ENCODE data around the gene TRMT61A. TPM values are rescaled to one million over a fixed set of nuclear protein-coding genes. Genes with fewer than 3 reads are reported as not detected.
A peak's percentile ranks its signal among the peaks of the same experiment; 100 is the strongest.

Gene TRMT61A
- total and polyA plus RNA-seq, 5 donors = 4.8 to 6.9 (median 6.2) TPM

GRCh38 chr14:103550451-103551337 lies 21.7 kb downstream of the TRMT61A start:
- DNase-seq (peak; percentile 38 to 88 (median 82)), ATAC-seq (peak; percentile 18 to 39)
- no peaks in the 10 kb centered on the region for H3K27me3 ChIP-seq (ENCODE audit: control insufficient read depth, insufficient read depth)
- H3K4me3 ChIP-seq (ENCODE audit: low read length) = no peak overlapping the region
- no peaks in the 10 kb centered on the region for H3K9me3 ChIP-seq (ENCODE audit: control insufficient read depth, low read length)
- WGBS = 57% methylated on average over 22 of the region's 22 CpGs
- peaks cover 8% of the 10 kb centered on the region for H3K4me1 ChIP-seq (ENCODE audit: control insufficient read depth, insufficient read depth, low read length)
- intact Hi-C loops (cut with DNase I) = loop anchor here in 1 of 4 donors (5.0 kb wide), 1 partner anchor 33 kb away; no protein-coding TSS in a partner anchor
- H3K27ac ChIP-seq (ENCODE audit: low read length) = peak overlapping the region; percentile 97

GRCh38 chr14:103551338-103551762 lies 22.4 kb downstream of the TRMT61A start:
- ATAC-seq = peak; percentile 70 to 78
- DNase-seq = peak; percentile 90 to 94 (median 92)
- intact Hi-C loops (cut with DNase I) = loop anchor here in 1 of 4 donors (5.0 kb wide), 1 partner anchor 34 kb away; no protein-coding TSS in a partner anchor
- peaks cover 10% of the 10 kb centered on the region for H3K4me1 ChIP-seq (ENCODE audit: control insufficient read depth, insufficient read depth, low read length)
- no peaks in the 10 kb centered on the region for H3K27me3 ChIP-seq (ENCODE audit: control insufficient read depth, insufficient read depth)
- no peak overlapping the region for H3K4me3 ChIP-seq (ENCODE audit: low read length)
- no peaks in the 10 kb centered on the region for H3K9me3 ChIP-seq (ENCODE audit: control insufficient read depth, low read length)
- 40% methylated on average over 17 of the region's 17 CpGs for WGBS
- H3K27ac ChIP-seq (ENCODE audit: low read length) = peak overlapping the region; percentile 97

- H3K27me3 ChIP-seq (ENCODE audit: control insufficient read depth, insufficient read depth) = no peaks in the 10 kb centered on the region
- 42% methylated on average over 18 of the region's 18 CpGs for WGBS
- peaks cover 12% of the 10 kb centered on the region for H3K4me1 ChIP-seq (ENCODE audit: control insufficient read depth, insufficient read depth, low read length)
- DNase-seq (peak; percentile 81 to 94 (median 91)), ATAC-seq (peak; percentile 61 to 68)
- H3K4me3 ChIP-seq (ENCODE audit: low read length) = no peak overlapping the region
- peak overlapping the region; percentile 97 for H3K27ac ChIP-seq (ENCODE audit: low read length)
- intact Hi-C loops (cut with DNase I) = loop anchor here in 1 of 4 donors (5.0 kb wide), 1 partner anchor 35 kb away; no protein-coding TSS in a partner anchor
- H3K9me3 ChIP-seq (ENCODE audit: control insufficient read depth, low read length) = no peaks in the 10 kb centered on the region
Measured at GRCh38 chr14:103552011-103552845, 23.2 kb downstream of the TRMT61A start.

DNA sequence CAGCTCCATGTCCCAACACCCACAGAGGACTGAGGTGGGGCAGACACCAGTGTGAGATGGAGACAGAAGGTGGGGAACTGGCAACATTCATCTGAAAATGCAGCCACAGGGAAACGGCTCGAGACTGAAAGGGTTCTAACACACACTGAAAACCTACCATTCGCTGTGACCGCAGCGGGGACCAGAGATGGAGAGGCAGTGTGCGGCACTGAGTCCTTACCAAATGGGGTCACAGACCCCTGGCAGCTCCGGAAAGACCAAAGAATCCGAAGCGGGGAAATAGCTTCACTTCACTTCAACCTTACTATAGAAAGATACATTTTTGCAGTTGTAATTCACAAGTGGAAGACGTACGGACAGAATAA lies 23.8 kb downstream of the TRMT61A start:
- H3K4me1 ChIP-seq (ENCODE audit: control insufficient read depth, insufficient read depth, low read length) = peaks cover 13% of the 10 kb centered on the region

DNA sequence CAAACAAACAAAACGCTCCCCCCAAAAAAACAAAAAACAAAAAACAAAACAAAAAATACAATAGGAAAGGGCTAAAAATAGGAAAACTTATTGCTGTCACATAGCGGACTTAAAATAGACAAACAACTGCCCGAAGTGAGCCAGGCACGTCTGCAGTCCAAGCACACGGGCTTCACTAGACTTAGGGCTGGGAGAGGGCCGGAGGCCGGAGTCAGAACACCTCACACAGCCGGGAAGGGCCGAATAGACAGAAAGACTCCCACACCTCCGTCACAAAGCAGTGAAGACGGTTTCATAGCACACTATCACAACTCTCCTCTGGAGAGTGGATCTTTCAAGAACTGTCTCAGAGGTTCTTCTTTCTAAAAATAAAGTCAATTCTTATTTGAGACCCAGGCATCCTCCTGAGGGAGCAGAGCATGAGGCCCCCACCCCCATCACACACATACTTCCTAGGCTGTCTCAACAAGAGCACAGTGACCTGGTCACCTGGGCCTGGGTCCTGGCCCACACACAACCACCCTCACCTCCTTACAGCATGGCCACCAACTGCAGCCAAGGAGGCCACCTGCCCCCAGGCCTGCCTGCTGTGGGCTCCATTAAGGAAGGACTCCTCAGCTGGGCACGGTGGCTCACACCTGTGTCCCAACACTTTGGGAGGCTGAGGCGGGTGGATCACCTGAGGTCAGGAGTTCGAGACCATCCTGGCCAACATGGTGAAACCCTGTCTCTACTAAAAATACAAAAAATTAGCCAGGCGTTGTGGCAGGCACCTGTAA lies 26.8 kb downstream of the TRMT61A start:
- no peak for ATAC-seq
- intact Hi-C loops (cut with DNase I) = no loop called here

More for the DNA sequence above, 23.8 kb downstream of the TRMT61A start:
- H3K4me3 ChIP-seq (ENCODE audit: low read length) = no peak overlapping the region
- WGBS = 88% methylated on average over 11 of the region's 11 CpGs
- peak in 1 of 3 donors; percentile 53 for DNase-seq
- H3K9me3 ChIP-seq (ENCODE audit: control insufficient read depth, low read length) = no peaks in the 10 kb centered on the region
- peak overlapping the region; percentile 97 for H3K27ac ChIP-seq (ENCODE audit: low read length)
- intact Hi-C loops (cut with DNase I) = loop anchor here in 1 of 4 donors (5.0 kb wide), 1 partner anchor 36 kb away; no protein-coding TSS in a partner anchor
- H3K27me3 ChIP-seq (ENCODE audit: control insufficient read depth, insufficient read depth) = no peaks in the 10 kb centered on the region
- no peak for ATAC-seq

GRCh38 chr14:103556946-103557758 lies 28.2 kb downstream of the TRMT61A start:
- ATAC-seq (no peak), DNase-seq (peak in 1 of 3 donors; percentile 26)
- intact Hi-C loops (cut with DNase I) = no loop called here
- H3K27ac ChIP-seq (ENCODE audit: low read length) = peak overlapping the region; percentile 17
- peaks cover 14% of the 10 kb centered on the region for H3K4me1 ChIP-seq (ENCODE audit: control insufficient read depth, insufficient read depth, low read length)
- no peaks in the 10 kb centered on the region for H3K27me3 ChIP-seq (ENCODE audit: control insufficient read depth, insufficient read depth)
- WGBS = 58% methylated on average over 15 of the region's 15 CpGs
- H3K9me3 ChIP-seq (ENCODE audit: control insufficient read depth, low read length) = no peaks in the 10 kb centered on the region
- no peak overlapping the region for H3K4me3 ChIP-seq (ENCODE audit: low read length)

More for the DNA sequence above, 26.8 kb downstream of the TRMT61A start:
- 66% methylated on average over 15 of the region's 15 CpGs for WGBS
- no peaks in the 10 kb centered on the region for H3K9me3 ChIP-seq (ENCODE audit: control insufficient read depth, low read length)
- peaks cover 18% of the 10 kb centered on the region for H3K4me1 ChIP-seq (ENCODE audit: control insufficient read depth, insufficient read depth, low read length)
- H3K4me3 ChIP-seq (ENCODE audit: low read length) = no peak overlapping the region
- DNase-seq = peak in 1 of 3 donors; percentile 48
- H3K27me3 ChIP-seq (ENCODE audit: control insufficient read depth, insufficient read depth) = no peaks in the 10 kb centered on the region
- H3K27ac ChIP-seq (ENCODE audit: low read length) = peak overlapping the region; percentile 28

DNA sequence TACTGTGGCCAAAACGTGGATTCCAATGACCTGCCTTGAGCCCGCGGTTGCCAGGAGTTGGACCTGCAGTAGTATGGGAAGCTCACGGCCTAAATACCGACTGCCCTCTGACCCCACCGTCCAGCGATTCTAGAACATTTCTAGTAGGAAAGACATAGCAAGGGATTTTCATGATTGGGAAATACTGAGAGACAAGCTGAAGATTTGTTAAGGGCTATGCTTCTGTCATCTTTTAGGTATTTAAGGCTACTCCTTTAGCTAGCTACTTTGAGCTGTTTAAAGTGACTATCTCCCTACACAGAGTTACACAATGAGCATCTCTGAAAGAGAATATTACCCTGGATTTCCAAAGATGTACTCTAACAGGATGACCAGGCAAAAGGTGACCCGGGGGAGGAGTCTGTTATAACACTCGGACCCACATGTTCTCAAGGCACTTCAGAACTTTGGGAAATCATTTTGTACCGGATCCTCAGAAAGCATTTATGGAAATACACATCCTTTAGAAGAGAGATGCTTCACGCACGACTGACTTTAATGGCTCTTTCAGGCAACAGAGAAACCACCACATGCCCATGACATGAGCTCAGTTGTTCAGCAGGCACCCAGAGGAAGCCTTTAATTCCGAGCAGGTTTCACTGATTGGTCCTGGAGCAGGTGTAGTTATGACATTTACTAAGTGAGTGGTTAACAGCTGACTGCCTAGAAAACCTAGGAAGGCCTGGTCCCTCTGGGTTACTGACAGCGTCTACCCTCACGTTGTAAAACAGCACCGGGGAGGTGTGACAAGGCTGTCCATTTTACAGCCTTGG lies 29.3 kb downstream of the TRMT61A start:
- Histone ChIP-seq H3K4me1 (ENCODE audit: control insufficient read depth, insufficient read depth, low read length) (peaks cover 14% of the 10 kb centered on the region), H3K27ac (ENCODE audit: low read length) (peak overlapping the region; percentile 14), H3K9me3 (ENCODE audit: control insufficient read depth, low read length) (no peaks in the 10 kb centered on the region), H3K4me3 (ENCODE audit: low read length) (no peak overlapping the region), H3K27me3 (ENCODE audit: control insufficient read depth, insufficient read depth) (no peaks in the 10 kb centered on the region)
- intact Hi-C loops (cut with DNase I) = no loop called here
- peak in 1 of 3 donors; percentile 42 for DNase-seq
- 79% methylated on average over 16 of the region's 16 CpGs for WGBS
- no peak for ATAC-seq

DNA sequence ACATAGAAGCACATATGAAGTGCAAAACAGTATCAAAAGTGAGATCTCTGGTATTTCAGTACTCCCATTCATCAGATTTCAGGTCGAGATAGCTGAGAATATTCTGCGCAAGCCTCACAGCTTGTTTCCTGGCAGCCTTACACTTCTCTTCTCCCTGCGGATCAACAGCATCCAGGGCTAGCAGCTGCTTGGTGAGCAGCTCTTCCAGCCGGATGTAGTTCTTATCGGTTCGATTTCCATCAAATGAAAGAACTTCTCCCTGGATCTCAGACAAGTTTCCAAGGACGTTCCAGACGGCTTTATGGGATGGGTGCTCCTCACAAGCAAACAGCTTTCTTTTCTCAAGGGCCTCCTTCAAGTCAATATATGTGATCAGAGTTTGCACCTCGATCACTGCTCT lies 30.8 kb downstream of the TRMT61A start:
- Histone ChIP-seq H3K4me1 (ENCODE audit: control insufficient read depth, insufficient read depth, low read length) (peaks cover 14% of the 10 kb centered on the region), H3K9me3 (ENCODE audit: control insufficient read depth, low read length) (no peaks in the 10 kb centered on the region), H3K27ac (ENCODE audit: low read length) (no peak overlapping the region), H3K27me3 (ENCODE audit: control insufficient read depth, insufficient read depth) (no peaks in the 10 kb centered on the region), H3K4me3 (ENCODE audit: low read length) (no peak overlapping the region)
- ATAC-seq = no peak
- intact Hi-C loops (cut with DNase I) = no loop called here
- DNase-seq = peak in 1 of 3 donors; percentile 70
- WGBS = 39% methylated on average over 9 of the region's 9 CpGs

DNA sequence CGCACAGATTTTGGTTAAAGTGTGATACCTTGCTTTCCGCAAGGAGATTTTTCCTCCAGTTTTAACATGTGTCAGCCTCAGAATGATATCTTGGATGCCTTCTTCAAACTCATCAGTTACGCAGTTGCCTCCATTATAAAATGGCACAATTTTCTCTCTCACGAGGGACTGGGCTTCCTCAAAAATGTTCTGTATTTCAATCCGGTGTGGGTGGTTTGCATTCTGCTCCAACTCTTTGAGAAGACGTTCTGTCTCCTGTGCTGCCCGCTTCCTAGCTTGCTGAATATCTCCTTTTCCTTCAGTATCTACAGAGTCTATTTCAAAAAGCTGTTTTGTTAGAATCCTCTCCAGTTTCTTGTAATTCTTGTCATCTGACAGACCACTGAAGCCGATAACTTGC lies 31.7 kb downstream of the TRMT61A start:
- no peak for ATAC-seq
- no peak overlapping the region for H3K27ac ChIP-seq (ENCODE audit: low read length)

More for the DNA sequence above, 31.7 kb downstream of the TRMT61A start:
- intact Hi-C loops (cut with DNase I) = no loop called here
- H3K9me3 ChIP-seq (ENCODE audit: control insufficient read depth, low read length) = no peaks in the 10 kb centered on the region
- 71% methylated on average over 8 of the region's 8 CpGs for WGBS
- peaks cover 14% of the 10 kb centered on the region for H3K4me1 ChIP-seq (ENCODE audit: control insufficient read depth, insufficient read depth, low read length)
- H3K4me3 ChIP-seq (ENCODE audit: low read length) = no peak overlapping the region
- no peak for DNase-seq
- no peaks in the 10 kb centered on the region for H3K27me3 ChIP-seq (ENCODE audit: control insufficient read depth, insufficient read depth)

Data from right cardiac atrium (tissue), 5 donors.